Measurements from ENCODE around the gene WDR59.
A peak's percentile ranks its signal among the peaks of the same experiment; 100 is the strongest.
"Not testable (repeated sequence)": the region's sequence is repeated elsewhere in the genome, so short reads cannot be mapped to it uniquely, and the experiment has no call there.

Gene WDR59

GRCh38 chr16:75014318-75014717 lies 29.4 kb upstream of the WDR59 start:
- TF ChIP-seq, protein P1, sequence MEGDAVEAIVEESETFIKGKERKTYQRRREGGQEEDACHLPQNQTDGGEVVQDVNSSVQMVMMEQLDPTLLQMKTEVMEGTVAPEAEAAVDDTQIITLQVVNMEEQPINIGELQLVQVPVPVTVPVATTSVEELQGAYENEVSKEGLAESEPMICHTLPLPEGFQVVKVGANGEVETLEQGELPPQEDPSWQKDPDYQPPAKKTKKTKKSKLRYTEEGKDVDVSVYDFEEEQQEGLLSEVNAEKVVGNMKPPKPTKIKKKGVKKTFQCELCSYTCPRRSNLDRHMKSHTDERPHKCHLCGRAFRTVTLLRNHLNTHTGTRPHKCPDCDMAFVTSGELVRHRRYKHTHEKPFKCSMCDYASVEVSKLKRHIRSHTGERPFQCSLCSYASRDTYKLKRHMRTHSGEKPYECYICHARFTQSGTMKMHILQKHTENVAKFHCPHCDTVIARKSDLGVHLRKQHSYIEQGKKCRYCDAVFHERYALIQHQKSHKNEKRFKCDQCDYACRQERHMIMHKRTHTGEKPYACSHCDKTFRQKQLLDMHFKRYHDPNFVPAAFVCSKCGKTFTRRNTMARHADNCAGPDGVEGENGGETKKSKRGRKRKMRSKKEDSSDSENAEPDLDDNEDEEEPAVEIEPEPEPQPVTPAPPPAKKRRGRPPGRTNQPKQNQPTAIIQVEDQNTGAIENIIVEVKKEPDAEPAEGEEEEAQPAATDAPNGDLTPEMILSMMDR (conservative IDR thresholded peaks at IDR 0.05; ENCODE audit: low read length), result no peak
- TF ChIP-seq EZH2phosphoT487 (IDR thresholded peaks at IDR 0.05; ENCODE audit: borderline replicate concordance), result no peak
- Histone ChIP-seq H2AFZ (ENCODE audit: low read length) (no peak overlapping the region), H3K79me2 (ENCODE audit: insufficient read depth, low read length) (peaks cover 100% of the 10 kb centered on the region), H3K4me2 (ENCODE audit: low read depth, low read length, poor library complexity, severe bottlenecking) (peak overlapping the region; percentile 32), H3K4me3 (ENCODE audit: low read length, poor library complexity, severe bottlenecking) (peak overlapping the region; percentile 27), H3K36me3 (ENCODE audit: insufficient read depth, low read length) (peaks cover 16% of the 10 kb centered on the region), H3K9ac (ENCODE audit: low read depth, low read length, poor library complexity, severe bottlenecking) (no peak overlapping the region), H3K9me2 (replicated peaks; ENCODE audit: low read depth, low read length) (no peaks in the 10 kb centered on the region), H3K27me3 (ENCODE audit: insufficient read depth, low read length, poor library complexity, severe bottlenecking) (no peaks in the 10 kb centered on the region), H3K4me1 (ENCODE audit: insufficient read depth, low read length, poor library complexity, severe bottlenecking) (peaks cover 36% of the 10 kb centered on the region), H3K9me3 (ENCODE audit: insufficient read depth, low read depth, low read length) (no peaks in the 10 kb centered on the region), H4K20me1 (ENCODE audit: insufficient read depth, low read length, poor library complexity, severe bottlenecking) (peaks cover 97% of the 10 kb centered on the region), H3F3A (ENCODE audit: low read depth) (no peaks in the 10 kb centered on the region)

DNA sequence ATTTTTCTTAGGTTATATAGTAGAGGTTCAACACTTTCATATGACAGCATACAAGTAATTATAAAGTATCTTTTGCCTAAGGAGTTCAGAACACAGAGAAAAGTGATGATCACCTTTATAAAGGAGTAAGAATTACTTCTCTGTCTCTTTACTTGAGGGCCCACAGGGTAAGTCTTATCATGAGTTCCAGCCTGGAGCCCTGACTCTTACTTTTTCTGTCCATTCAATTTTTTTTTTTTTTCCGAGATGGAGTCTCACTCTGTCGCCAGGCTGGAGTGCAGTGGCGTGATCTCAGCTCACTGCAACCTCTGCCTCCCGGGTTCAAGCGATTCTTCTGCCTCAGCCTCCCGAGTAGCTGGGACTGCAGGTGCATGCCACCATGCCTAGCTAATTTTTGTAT lies 28.2 kb upstream of the WDR59 start:
- not testable (repeated sequence) for H3K9me2 ChIP-seq (replicated peaks; ENCODE audit: low read depth, low read length); H3K9ac ChIP-seq (ENCODE audit: low read depth, low read length, poor library complexity, severe bottlenecking); H2AFZ ChIP-seq (ENCODE audit: low read length); H3F3A ChIP-seq (ENCODE audit: low read depth); H3K36me3 ChIP-seq (ENCODE audit: insufficient read depth, low read length); H3K9me3 ChIP-seq (ENCODE audit: insufficient read depth, low read depth, low read length); H3K27me3 ChIP-seq (ENCODE audit: insufficient read depth, low read length, poor library complexity, severe bottlenecking)
- H3K79me2 ChIP-seq (ENCODE audit: insufficient read depth, low read length), result peaks cover 100% of the 10 kb centered on the region
- H3K4me1 ChIP-seq (ENCODE audit: insufficient read depth, low read length, poor library complexity, severe bottlenecking), result peaks cover 48% of the 10 kb centered on the region
- H4K20me1 ChIP-seq (ENCODE audit: insufficient read depth, low read length, poor library complexity, severe bottlenecking), result peaks cover 97% of the 10 kb centered on the region
- peak overlapping the region; percentile 86 for H3K4me2 ChIP-seq (ENCODE audit: low read depth, low read length, poor library complexity, severe bottlenecking)
- H3K4me3 ChIP-seq (ENCODE audit: low read length, poor library complexity, severe bottlenecking), result peak overlapping the region; percentile 53

- peak overlapping the region; percentile 49 for H3K9ac ChIP-seq (ENCODE audit: low read depth, low read length, poor library complexity, severe bottlenecking)
- H3F3A ChIP-seq (ENCODE audit: low read depth), result no peaks in the 10 kb centered on the region
- peak overlapping the region; percentile 53 for H3K4me3 ChIP-seq (ENCODE audit: low read length, poor library complexity, severe bottlenecking)
- H3K4me2 ChIP-seq (ENCODE audit: low read depth, low read length, poor library complexity, severe bottlenecking), result peak overlapping the region; percentile 86
- peaks cover 54% of the 10 kb centered on the region for H3K4me1 ChIP-seq (ENCODE audit: insufficient read depth, low read length, poor library complexity, severe bottlenecking)
- no peaks in the 10 kb centered on the region for H3K9me3 ChIP-seq (ENCODE audit: insufficient read depth, low read depth, low read length)
- H2AFZ ChIP-seq (ENCODE audit: low read length), result no peak overlapping the region
- peaks cover 97% of the 10 kb centered on the region for H4K20me1 ChIP-seq (ENCODE audit: insufficient read depth, low read length, poor library complexity, severe bottlenecking)
- H3K9me2 ChIP-seq (replicated peaks; ENCODE audit: low read depth, low read length), result no peaks in the 10 kb centered on the region
- no peak for TF ChIP-seq EZH2phosphoT487 (IDR thresholded peaks at IDR 0.05; ENCODE audit: borderline replicate concordance)
- TF ChIP-seq, protein P1 (conservative IDR thresholded peaks at IDR 0.05; ENCODE audit: low read length), result no peak
- peaks cover 100% of the 10 kb centered on the region for H3K79me2 ChIP-seq (ENCODE audit: insufficient read depth, low read length)
- H3K36me3 ChIP-seq (ENCODE audit: insufficient read depth, low read length), result peaks cover 14% of the 10 kb centered on the region; the same call in 1 of the 2 replicates
- no peaks in the 10 kb centered on the region for H3K27me3 ChIP-seq (ENCODE audit: insufficient read depth, low read length, poor library complexity, severe bottlenecking)
Measured at GRCh38 chr16:75012380-75013081, 27.6 kb upstream of the WDR59 start.

All from Loucy (cell line).